T-helper 2 cell treated with Interferon-gamma antibody and Interleukin-4, amounts not matched to agents 100 ng/mL and 5 ng/mL, for 36 hours (primary cell): ENCODE data around the gene GK. TPM values are rescaled to one million over a fixed set of nuclear protein-coding genes. Genes with fewer than 3 reads are reported as not detected.

ENCODE experiments used
- total RNA-seq: library from RNA; stranded (reverse); gene quantifications from 2 replicates; pipeline ENCODE4 v1.2.3, GENCODE V29; 2022

The GK gene
- total RNA-seq, 1 donor from 2014 or later, result 38.1 TPM

Other genes starting within 250 kb of the GK start
- gene TASL, start 75.7 kb upstream of the GK start, total RNA-seq, result 5.2 and 6.3 TPM in 2 replicates
- 18.4 and 19.4 TPM in 2 replicates for gene TAB3, start 235.8 kb downstream of the GK start, total RNA-seq